Nephron (organoid): Measurements from ENCODE around the gene ADAP1.
A peak's percentile ranks its signal among the peaks of the same experiment; 100 is the strongest.

Experiments
- H3K27ac Mint-ChIP-seq, 3 experiments: 2 replicates each; pipeline ENCODE4 v1.8.0; 2020; ENCODE audit warnings: mixed read lengths in 3 of 3, mild to moderate bottlenecking in 2 of 3, moderate library complexity in 1 of 3
- H3K27me3 Mint-ChIP-seq: 2 replicates; pipeline ENCODE4 v1.8.0; 2021; ENCODE audit warnings: low read depth, mild to moderate bottlenecking, moderate library complexity, mixed read lengths
- H3K36me3 Mint-ChIP-seq: 2 replicates; pipeline ENCODE4 v1.8.0; 2020; ENCODE audit warnings: low read depth, mixed read lengths
- H3K4me1 Mint-ChIP-seq: 2 replicates; pipeline ENCODE4 v1.8.0; 2020; ENCODE audit warnings: mixed read lengths
- H3K4me3 Mint-ChIP-seq, 3 experiments: 2 replicates each; pipeline ENCODE4 v1.8.0; 2020; ENCODE audit warnings: mild to moderate bottlenecking in 3 of 3, mixed read lengths in 3 of 3, moderate library complexity in 2 of 3
- H3K9me3 Mint-ChIP-seq: 2 replicates; pipeline ENCODE4 v1.8.0; 2020; ENCODE audit warnings: mixed read lengths
- CTCF ChIP-seq, 3 experiments: fragments of 200-600 bp; sonication (generic); IDR thresholded peaks; one replicate each; pipeline ENCODE4 v1.5.0; 2021; ENCODE audit warnings: antibody characterized with exemption in 3 of 3; ENCODE audit not compliant: unreplicated experiment in 3 of 3

Gene ADAP1

GRCh38 chr7:991729-992656, 37.5 kb upstream of the ADAP1 start:
- TF ChIP-seq CTCF (IDR thresholded peaks at IDR 0.05; ENCODE audit: unreplicated experiment in 3 of 3): no peak
- Mint-ChIP-seq H3K36me3 (no peaks in the 10 kb centered on the region), H3K9me3 (no peaks in the 10 kb centered on the region), H3K4me1 (peaks cover 15% of the 10 kb centered on the region), H3K27me3 (peaks cover 4% of the 10 kb centered on the region), H3K4me3 (no peak overlapping the region), H3K27ac (no peak overlapping the region)

DNA sequence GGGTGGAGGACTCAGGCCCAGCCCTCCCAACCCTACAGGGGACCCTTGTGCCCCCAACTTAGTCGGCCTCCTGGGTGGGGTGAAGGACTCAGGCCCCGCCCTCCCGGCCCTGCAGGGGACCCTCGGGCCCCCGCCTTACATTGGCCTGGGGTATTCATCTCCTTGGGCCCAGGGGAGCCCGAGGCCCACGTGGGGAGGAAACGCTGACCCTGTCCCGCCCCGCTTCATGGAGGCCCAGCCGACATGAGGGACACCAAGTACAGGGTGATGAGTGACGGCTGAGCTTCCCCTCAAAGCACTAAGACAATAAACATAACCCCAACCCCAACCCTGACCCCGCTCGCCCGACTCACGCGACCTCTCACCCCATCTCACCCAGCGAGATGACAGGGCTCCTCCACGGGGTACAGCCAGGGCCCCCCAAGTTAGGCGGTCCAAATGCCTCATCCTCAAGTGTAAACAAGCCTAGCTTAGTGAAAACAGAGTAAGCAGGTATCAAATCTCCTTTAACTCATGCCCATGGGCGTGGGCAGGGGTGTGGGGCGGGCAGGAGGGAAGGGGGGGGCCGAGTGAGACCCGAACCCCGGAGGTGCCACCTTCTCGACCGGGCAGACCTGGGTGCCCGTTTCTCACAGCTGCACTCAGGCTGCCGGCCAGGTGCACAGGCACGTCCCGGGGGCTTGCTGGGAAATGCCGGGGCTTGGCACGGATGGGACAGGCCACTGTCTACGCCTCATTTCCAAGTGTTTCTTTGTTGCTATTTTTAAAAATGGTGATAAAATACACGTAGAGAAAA, 36.7 kb upstream of the ADAP1 start:
- no peaks in the 10 kb centered on the region for H3K9me3 Mint-ChIP-seq
- no peaks in the 10 kb centered on the region for H3K36me3 Mint-ChIP-seq
- no peak overlapping the region for H3K4me3 Mint-ChIP-seq
- peaks cover 15% of the 10 kb centered on the region for H3K4me1 Mint-ChIP-seq
- peak overlapping the region in 1 of 3 experiments; percentile 44 for H3K27ac Mint-ChIP-seq
- TF ChIP-seq CTCF (IDR thresholded peaks at IDR 0.05; ENCODE audit: unreplicated experiment in 3 of 3): no peak
- H3K27me3 Mint-ChIP-seq: peaks cover 4% of the 10 kb centered on the region

- Mint-ChIP-seq H3K4me3 (no peak overlapping the region), H3K36me3 (no peaks in the 10 kb centered on the region), H3K27ac (no peak overlapping the region), H3K27me3 (peaks cover 4% of the 10 kb centered on the region), H3K4me1 (peaks cover 19% of the 10 kb centered on the region), H3K9me3 (no peaks in the 10 kb centered on the region)
- no peak for TF ChIP-seq CTCF (IDR thresholded peaks at IDR 0.05; ENCODE audit: unreplicated experiment in 3 of 3)
Measured at GRCh38 chr7:990352-990932, 36.0 kb upstream of the ADAP1 start.

- H3K27me3 Mint-ChIP-seq: peaks cover 4% of the 10 kb centered on the region
Measured at GRCh38 chr7:988963-989529, 34.6 kb upstream of the ADAP1 start.

More at GRCh38 chr7:988963-989529, 34.6 kb upstream of the ADAP1 start:
- H3K4me3 Mint-ChIP-seq: no peak overlapping the region
- no peak for TF ChIP-seq CTCF (IDR thresholded peaks at IDR 0.05; ENCODE audit: unreplicated experiment in 3 of 3)
- H3K9me3 Mint-ChIP-seq: no peaks in the 10 kb centered on the region
- H3K4me1 Mint-ChIP-seq: peaks cover 20% of the 10 kb centered on the region
- H3K27ac Mint-ChIP-seq: no peak overlapping the region
- no peaks in the 10 kb centered on the region for H3K36me3 Mint-ChIP-seq
